ENCODE data around the gene TMPRSS9. TPM values are rescaled to one million over a fixed set of nuclear protein-coding genes. Genes with fewer than 3 reads are reported as not detected.

TMPRSS9 gene
- total RNA-seq, 1 experiment from 2014 or later, result not detected

DNA sequence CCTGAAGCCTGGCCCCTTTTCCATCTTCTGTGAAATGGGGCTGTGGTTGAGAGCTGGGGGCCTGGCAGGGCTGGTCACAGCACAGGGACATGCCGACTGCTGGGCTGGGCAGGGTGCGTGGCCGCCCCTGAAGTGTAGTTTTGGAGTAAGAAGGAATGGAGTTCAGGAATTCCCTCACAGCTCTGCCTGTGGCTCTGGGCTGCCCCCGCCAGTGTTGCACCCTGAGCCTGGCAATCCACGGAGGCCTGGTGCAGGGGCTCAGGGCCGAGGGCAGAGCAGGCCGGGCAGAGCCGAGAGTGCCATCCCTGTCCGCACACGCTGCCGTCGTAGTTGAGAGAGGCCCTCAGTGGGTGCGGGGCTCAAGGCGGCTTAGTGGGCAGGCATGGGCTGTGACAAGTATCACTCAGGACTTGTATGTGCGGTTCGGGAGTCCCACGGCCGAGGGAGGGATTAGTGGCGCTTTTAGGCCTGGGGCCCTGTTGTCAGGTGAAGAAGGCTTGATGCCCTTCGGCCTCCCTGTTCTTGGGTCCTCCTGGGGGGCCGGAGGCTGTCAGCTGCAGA is 21.9 kb upstream of the TMPRSS9 start:
- POLR2A ChIA-PET (ENCODE audit: low non-redundant PET), result no interaction called here
- BruUV-seq (replicated peaks), result no TSS peak
- no peak for DNase-seq (ENCODE audit: low spot score)
- no peak for TF ChIP-seq EZH2 (IDR thresholded peaks at IDR 0.05; ENCODE audit: borderline replicate concordance, low read depth, low read length, poor library complexity, severe bottlenecking)
- TF ChIP-seq, protein P1, sequence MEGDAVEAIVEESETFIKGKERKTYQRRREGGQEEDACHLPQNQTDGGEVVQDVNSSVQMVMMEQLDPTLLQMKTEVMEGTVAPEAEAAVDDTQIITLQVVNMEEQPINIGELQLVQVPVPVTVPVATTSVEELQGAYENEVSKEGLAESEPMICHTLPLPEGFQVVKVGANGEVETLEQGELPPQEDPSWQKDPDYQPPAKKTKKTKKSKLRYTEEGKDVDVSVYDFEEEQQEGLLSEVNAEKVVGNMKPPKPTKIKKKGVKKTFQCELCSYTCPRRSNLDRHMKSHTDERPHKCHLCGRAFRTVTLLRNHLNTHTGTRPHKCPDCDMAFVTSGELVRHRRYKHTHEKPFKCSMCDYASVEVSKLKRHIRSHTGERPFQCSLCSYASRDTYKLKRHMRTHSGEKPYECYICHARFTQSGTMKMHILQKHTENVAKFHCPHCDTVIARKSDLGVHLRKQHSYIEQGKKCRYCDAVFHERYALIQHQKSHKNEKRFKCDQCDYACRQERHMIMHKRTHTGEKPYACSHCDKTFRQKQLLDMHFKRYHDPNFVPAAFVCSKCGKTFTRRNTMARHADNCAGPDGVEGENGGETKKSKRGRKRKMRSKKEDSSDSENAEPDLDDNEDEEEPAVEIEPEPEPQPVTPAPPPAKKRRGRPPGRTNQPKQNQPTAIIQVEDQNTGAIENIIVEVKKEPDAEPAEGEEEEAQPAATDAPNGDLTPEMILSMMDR (conservative IDR thresholded peaks at IDR 0.05; ENCODE audit: low read depth, low read length), result no peak
- intact Hi-C loops (cut with micrococcal nuclease; ENCODE audit: unreplicated experiment), result no loop called here
- Histone ChIP-seq H3K4me3 (ENCODE audit: low read depth, low read length, poor library complexity, severe bottlenecking) (no peak overlapping the region), H3K9me3 (ENCODE audit: low read depth, low read length, poor library complexity, severe bottlenecking) (no peaks in the 10 kb centered on the region), H3K36me3 (ENCODE audit: insufficient read depth, low read length, poor library complexity, severe bottlenecking) (peaks cover 5% of the 10 kb centered on the region), H3K27me3 (replicated peaks; ENCODE audit: insufficient read depth, low read depth, low read length, poor library complexity) (no peaks in the 10 kb centered on the region), H3K4me1 (ENCODE audit: insufficient read depth, low read length, poor library complexity, severe bottlenecking) (no peaks in the 10 kb centered on the region), H3K27ac (ENCODE audit: low read depth, low read length, poor library complexity, severe bottlenecking) (no peak overlapping the region)
- CTCF ChIA-PET, result no interaction called here

DNA sequence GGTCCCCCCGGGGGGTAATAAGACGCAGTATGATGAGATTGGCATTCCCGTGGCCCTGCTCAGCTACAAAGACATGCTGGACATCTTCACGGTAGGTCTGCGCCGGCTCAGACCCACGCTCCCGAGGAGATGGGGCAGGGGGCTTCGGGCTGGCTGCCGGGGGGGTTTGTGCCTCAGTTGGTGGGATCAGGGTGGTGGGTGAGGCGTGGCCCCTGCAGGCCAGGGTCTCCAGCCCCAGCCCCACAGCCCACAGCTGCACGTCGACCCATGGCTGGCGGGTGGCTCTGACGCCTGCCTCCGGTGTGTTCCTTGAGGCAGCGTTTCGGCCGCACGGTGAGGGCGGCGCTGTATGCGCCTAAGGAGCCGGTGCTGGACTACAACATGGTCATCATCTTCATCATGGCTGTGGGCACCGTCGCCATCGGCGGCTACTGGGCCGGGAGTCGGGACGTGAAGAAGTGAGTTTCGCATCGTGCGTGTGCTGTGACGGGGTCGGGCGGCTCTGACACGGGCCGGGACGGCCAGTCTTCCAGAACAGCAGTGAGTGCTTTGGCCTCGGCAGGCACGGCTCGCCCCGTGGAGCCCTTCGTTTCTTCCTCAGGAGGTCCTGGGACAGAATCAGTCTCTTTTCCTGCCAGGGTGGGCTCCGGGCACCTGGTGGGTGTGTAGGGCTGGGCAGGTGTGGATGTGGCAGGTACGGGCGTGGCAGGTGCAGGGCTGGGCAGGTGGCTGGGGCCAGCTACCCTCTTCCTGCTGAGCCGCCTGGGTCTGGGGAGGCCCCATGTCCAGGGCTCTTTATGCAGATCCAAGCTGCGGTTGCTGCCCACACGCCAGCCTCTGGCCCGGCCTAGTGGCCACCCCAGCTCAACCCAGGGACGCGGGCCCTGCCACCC is 21.1 kb upstream of the TMPRSS9 start:
- intact Hi-C loops (cut with micrococcal nuclease; ENCODE audit: unreplicated experiment), result no loop called here
- DNase-seq (ENCODE audit: low spot score), result no peak
- ChIA-PET POLR2A (ENCODE audit: low non-redundant PET) (no interaction called here), CTCF (no interaction called here)
- Histone ChIP-seq H3K9me3 (ENCODE audit: low read depth, low read length, poor library complexity, severe bottlenecking) (no peaks in the 10 kb centered on the region), H3K4me3 (ENCODE audit: low read depth, low read length, poor library complexity, severe bottlenecking) (no peak overlapping the region), H3K4me1 (ENCODE audit: insufficient read depth, low read length, poor library complexity, severe bottlenecking) (no peaks in the 10 kb centered on the region), H3K27me3 (replicated peaks; ENCODE audit: insufficient read depth, low read depth, low read length, poor library complexity) (no peaks in the 10 kb centered on the region), H3K36me3 (ENCODE audit: insufficient read depth, low read length, poor library complexity, severe bottlenecking) (peaks cover 5% of the 10 kb centered on the region), H3K27ac (ENCODE audit: low read depth, low read length, poor library complexity, severe bottlenecking) (no peak overlapping the region)
- BruUV-seq (replicated peaks), result no TSS peak
- TF ChIP-seq EZH2 (IDR thresholded peaks at IDR 0.05; ENCODE audit: borderline replicate concordance, low read depth, low read length, poor library complexity, severe bottlenecking), result no peak
- TF ChIP-seq, protein P1 (conservative IDR thresholded peaks at IDR 0.05; ENCODE audit: low read depth, low read length), result no peak

DNA sequence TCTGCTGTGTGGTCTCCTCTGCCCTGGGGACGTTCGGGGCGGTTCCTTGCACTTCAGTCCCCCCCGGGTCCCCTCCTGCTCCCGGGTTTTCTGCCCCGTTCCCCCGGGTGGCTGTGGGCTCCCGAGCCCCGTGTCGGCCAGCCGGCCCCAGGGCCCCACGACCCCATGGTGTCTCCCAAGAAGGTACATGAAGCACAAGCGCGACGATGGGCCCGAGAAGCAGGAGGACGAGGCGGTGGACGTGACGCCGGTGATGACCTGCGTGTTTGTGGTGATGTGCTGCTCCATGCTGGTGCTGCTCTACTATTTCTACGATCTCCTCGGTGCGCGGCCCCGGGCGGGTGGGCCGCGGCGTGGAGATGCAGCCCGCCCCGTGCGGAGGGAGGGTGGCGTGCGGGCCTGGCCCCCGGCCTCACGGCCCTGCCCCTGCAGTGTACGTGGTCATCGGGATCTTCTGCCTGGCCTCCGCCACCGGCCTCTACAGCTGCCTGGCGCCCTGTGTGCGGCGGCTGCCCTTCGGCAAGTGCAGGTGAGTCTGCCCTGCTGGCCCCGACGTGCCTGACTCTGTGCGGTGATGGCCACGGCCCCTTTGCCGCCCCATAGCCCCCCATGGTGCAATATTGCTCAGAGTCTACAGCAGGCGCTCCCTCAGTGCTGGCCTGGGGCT is 20.3 kb upstream of the TMPRSS9 start:
- POLR2A ChIA-PET (ENCODE audit: low non-redundant PET), result no interaction called here
- CTCF ChIA-PET, result no interaction called here
- TF ChIP-seq, protein P1 (conservative IDR thresholded peaks at IDR 0.05; ENCODE audit: low read depth, low read length), result no peak
- TF ChIP-seq EZH2 (IDR thresholded peaks at IDR 0.05; ENCODE audit: borderline replicate concordance, low read depth, low read length, poor library complexity, severe bottlenecking), result no peak
- no peak overlapping the region for H3K27ac ChIP-seq (ENCODE audit: low read depth, low read length, poor library complexity, severe bottlenecking)
- BruUV-seq (replicated peaks), result no TSS peak
- H3K27me3 ChIP-seq (replicated peaks; ENCODE audit: insufficient read depth, low read depth, low read length, poor library complexity), result no peaks in the 10 kb centered on the region
- intact Hi-C loops (cut with micrococcal nuclease; ENCODE audit: unreplicated experiment), result no loop called here
- H3K9me3 ChIP-seq (ENCODE audit: low read depth, low read length, poor library complexity, severe bottlenecking), result no peaks in the 10 kb centered on the region
- no peaks in the 10 kb centered on the region for H3K4me1 ChIP-seq (ENCODE audit: insufficient read depth, low read length, poor library complexity, severe bottlenecking)
- no peak for DNase-seq (ENCODE audit: low spot score)
- H3K36me3 ChIP-seq (ENCODE audit: insufficient read depth, low read length, poor library complexity, severe bottlenecking), result peaks cover 5% of the 10 kb centered on the region
- H3K4me3 ChIP-seq (ENCODE audit: low read depth, low read length, poor library complexity, severe bottlenecking), result no peak overlapping the region
